ENCODE data around the gene IREB2.

IREB2 gene

GRCh38 chr15:78540141-78540870 is 102.3 kb downstream of the IREB2 start, which contains the start of gene PSMA4:
Gene PSMA4 (plus strand): TSS chr15:78540444. CDS start chr15:78541928, 1,484 bp downstream.
- peak within 1 kb of the TSS; percentile 97 for H3K27ac ChIP-seq
- TF ChIP-seq ZFX (IDR thresholded peaks at IDR 0.05): peak; percentile 51
- TF ChIP-seq CTCF (conservative IDR thresholded peaks at IDR 0.05): no peak

GRCh38 chr15:78540871-78541743 is 103.1 kb downstream of the IREB2 start:
- 0 out of 2 replicates have a peak, but pooled peaks have one; percentile 18 for TF ChIP-seq ZFX (IDR thresholded peaks at IDR 0.05)
- no peak for TF ChIP-seq CTCF (conservative IDR thresholded peaks at IDR 0.05)
- H3K27ac ChIP-seq: peak overlapping the region; percentile 97

GRCh38 chr15:78541744-78542034 is 103.7 kb downstream of the IREB2 start:
- TF ChIP-seq ZFX (IDR thresholded peaks at IDR 0.05) (no peak), CTCF (conservative IDR thresholded peaks at IDR 0.05) (no peak)
- H3K27ac ChIP-seq: no peak overlapping the region

- no peak overlapping the region for H3K27ac ChIP-seq
- TF ChIP-seq CTCF (conservative IDR thresholded peaks at IDR 0.05) (no peak), ZFX (IDR thresholded peaks at IDR 0.05) (no peak)
Observed at GRCh38 chr15:78542647-78543046, 104.6 kb downstream of the IREB2 start.

- TF ChIP-seq CTCF (conservative IDR thresholded peaks at IDR 0.05) (no peak), ZFX (IDR thresholded peaks at IDR 0.05) (no peak)
- H3K27ac ChIP-seq: no peak overlapping the region
Observed at GRCh38 chr15:78550194-78550593, 112.2 kb downstream of the IREB2 start.

- no peak overlapping the region for H3K27ac ChIP-seq
- TF ChIP-seq ZFX (IDR thresholded peaks at IDR 0.05): no peak
- TF ChIP-seq CTCF (conservative IDR thresholded peaks at IDR 0.05): no peak
Observed at GRCh38 chr15:78550815-78551214, 112.8 kb downstream of the IREB2 start.

All from C4-2B (cell line).